ENCODE measurements around the gene PKNOX2. TPM values are rescaled to one million over a fixed set of nuclear protein-coding genes. Genes with fewer than 3 reads are reported as not detected.

Gene PKNOX2
- total and polyA plus RNA-seq, 4 donors, result 0.14 to 0.29 (median 0.24) TPM

GRCh38 chr11:125257751-125258150, 93.2 kb downstream of the PKNOX2 start:
- WGBS, result 77% methylated on average over 4 of the region's 4 CpGs

More at GRCh38 chr11:125257751-125258150, 93.2 kb downstream of the PKNOX2 start:
- DNase-seq (ENCODE audit: low spot score), result no peak
- H3K36me3 ChIP-seq (ENCODE audit: control insufficient read depth in 4 of 4, insufficient read depth in 3 of 4, low read depth in 1 of 4, low read length in 3 of 4), result no peaks in the 10 kb centered on the region
- peaks cover 0 to 3% (median under 1%) of the 10 kb centered on the region in 4 donors for H3K27me3 ChIP-seq (ENCODE audit: control insufficient read depth in 4 of 4, insufficient read depth in 4 of 4, low read length in 3 of 4)
- H3K4me3 ChIP-seq (ENCODE audit: low read depth in 1 of 3, low read length in 3 of 3), result no peak overlapping the region
- no peaks in the 10 kb centered on the region for H3K9me3 ChIP-seq (ENCODE audit: control insufficient read depth in 4 of 4, low read length in 3 of 4)
- no peak overlapping the region for H3K9ac ChIP-seq (ENCODE audit: low read depth in 1 of 2, low read length in 2 of 2)
- no peak overlapping the region for H3K27ac ChIP-seq (ENCODE audit: low read depth in 1 of 2, low read length in 2 of 2)
- H3K4me1 ChIP-seq (ENCODE audit: control insufficient read depth in 4 of 4, insufficient read depth in 4 of 4, low read length in 3 of 4), result peaks cover 0 to 2% (median 0%) of the 10 kb centered on the region in 4 donors
- TF ChIP-seq GABPA (IDR thresholded peaks at IDR 0.05 in 1 of 2, conservative IDR thresholded peaks at IDR 0.05 in 1 of 2) (no peak), CTCF (IDR thresholded peaks at IDR 0.05; ENCODE audit: low read depth, low read length, missing input control) (no peak), ATF3 (IDR thresholded peaks at IDR 0.05) (no peak), NR2F2 (IDR thresholded peaks at IDR 0.05) (no peak), HNF4G (IDR thresholded peaks at IDR 0.05) (no peak), FOXA1 (IDR thresholded peaks at IDR 0.05) (no peak), TAF1 (conservative IDR thresholded peaks at IDR 0.05) (no peak), FOXA2 (IDR thresholded peaks at IDR 0.05) (no peak), ZBTB33 (IDR thresholded peaks at IDR 0.05) (no peak), HNF4A (conservative IDR thresholded peaks at IDR 0.05) (no peak), SP1 (IDR thresholded peaks at IDR 0.05) (no peak), MAX (IDR thresholded peaks at IDR 0.05) (no peak), RXRA (IDR thresholded peaks at IDR 0.05) (no peak), RAD21 (IDR thresholded peaks at IDR 0.05) (no peak), REST (IDR thresholded peaks at IDR 0.05) (no peak), EGR1 (IDR thresholded peaks at IDR 0.05; ENCODE audit: low read depth in 2 of 2) (no peak), JUND (IDR thresholded peaks at IDR 0.05) (no peak), YY1 (IDR thresholded peaks at IDR 0.05) (no peak)
